Measurements from ENCODE around the gene CERK.

DNA sequence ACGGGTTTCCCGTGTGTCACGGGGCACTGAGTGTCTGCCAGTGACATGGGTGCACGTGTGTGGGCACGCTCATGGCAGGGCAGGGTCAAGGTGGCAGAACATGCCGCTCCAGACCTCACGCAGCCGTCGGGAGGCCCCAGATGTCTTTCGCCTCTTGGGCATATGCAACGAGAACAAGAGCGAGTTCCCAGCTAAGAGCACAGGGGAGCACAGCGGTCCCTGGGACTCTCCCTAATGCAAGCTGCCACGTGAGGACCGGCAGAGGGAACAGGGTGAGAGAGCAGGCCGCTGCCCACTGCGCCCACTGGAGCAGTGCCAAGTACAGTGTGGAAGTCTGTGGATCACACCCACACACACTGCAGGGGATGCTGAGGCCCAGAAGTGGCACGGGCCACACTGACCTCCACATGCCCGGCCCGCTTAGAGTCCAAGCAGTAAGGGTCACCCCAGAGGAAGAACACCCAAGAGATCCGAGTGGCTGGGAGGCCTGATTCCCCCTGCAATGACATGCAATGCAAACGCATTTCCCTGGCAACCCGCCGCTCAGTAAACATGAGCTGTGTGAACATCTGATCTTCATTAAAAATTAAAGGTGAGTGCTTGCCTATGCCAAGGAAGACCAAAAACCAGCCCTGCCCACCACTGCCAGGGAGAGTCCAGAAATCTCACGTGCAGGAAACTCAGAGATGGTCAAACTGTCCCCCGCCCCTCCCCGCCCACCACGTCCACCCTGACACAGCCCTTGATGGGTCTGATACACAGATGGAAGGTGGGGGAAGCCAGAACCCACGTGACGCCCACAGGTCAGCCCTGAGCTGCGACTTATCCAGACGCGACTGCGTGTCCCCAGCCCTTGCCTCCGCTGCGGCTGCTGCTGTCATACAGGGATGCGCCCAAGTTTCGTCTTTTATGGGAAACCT is 11.7 kb downstream of the CERK start:
- TF ChIP-seq EZH2 (IDR thresholded peaks at IDR 0.05; ENCODE audit: borderline replicate concordance, insufficient read depth, low read length, poor library complexity, severe bottlenecking) (no peak), MXI1 (conservative IDR thresholded peaks at IDR 0.05; ENCODE audit: poor library complexity, severe bottlenecking) (no peak), SMC3 (conservative IDR thresholded peaks at IDR 0.05; ENCODE audit: poor library complexity) (no peak), TAF1 (IDR thresholded peaks at IDR 0.05; ENCODE audit: low read depth) (no peak), POLR2AphosphoS5 (IDR thresholded peaks at IDR 0.05) (no peak), EP300 (conservative IDR thresholded peaks at IDR 0.05; ENCODE audit: poor library complexity, severe bottlenecking) (no peak), RAD21 (conservative IDR thresholded peaks at IDR 0.05) (no peak)
- TF ChIP-seq, protein P1, sequence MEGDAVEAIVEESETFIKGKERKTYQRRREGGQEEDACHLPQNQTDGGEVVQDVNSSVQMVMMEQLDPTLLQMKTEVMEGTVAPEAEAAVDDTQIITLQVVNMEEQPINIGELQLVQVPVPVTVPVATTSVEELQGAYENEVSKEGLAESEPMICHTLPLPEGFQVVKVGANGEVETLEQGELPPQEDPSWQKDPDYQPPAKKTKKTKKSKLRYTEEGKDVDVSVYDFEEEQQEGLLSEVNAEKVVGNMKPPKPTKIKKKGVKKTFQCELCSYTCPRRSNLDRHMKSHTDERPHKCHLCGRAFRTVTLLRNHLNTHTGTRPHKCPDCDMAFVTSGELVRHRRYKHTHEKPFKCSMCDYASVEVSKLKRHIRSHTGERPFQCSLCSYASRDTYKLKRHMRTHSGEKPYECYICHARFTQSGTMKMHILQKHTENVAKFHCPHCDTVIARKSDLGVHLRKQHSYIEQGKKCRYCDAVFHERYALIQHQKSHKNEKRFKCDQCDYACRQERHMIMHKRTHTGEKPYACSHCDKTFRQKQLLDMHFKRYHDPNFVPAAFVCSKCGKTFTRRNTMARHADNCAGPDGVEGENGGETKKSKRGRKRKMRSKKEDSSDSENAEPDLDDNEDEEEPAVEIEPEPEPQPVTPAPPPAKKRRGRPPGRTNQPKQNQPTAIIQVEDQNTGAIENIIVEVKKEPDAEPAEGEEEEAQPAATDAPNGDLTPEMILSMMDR (IDR thresholded peaks at IDR 0.05; ENCODE audit: poor library complexity, severe bottlenecking): no peak
- TF ChIP-seq, protein P2, sequence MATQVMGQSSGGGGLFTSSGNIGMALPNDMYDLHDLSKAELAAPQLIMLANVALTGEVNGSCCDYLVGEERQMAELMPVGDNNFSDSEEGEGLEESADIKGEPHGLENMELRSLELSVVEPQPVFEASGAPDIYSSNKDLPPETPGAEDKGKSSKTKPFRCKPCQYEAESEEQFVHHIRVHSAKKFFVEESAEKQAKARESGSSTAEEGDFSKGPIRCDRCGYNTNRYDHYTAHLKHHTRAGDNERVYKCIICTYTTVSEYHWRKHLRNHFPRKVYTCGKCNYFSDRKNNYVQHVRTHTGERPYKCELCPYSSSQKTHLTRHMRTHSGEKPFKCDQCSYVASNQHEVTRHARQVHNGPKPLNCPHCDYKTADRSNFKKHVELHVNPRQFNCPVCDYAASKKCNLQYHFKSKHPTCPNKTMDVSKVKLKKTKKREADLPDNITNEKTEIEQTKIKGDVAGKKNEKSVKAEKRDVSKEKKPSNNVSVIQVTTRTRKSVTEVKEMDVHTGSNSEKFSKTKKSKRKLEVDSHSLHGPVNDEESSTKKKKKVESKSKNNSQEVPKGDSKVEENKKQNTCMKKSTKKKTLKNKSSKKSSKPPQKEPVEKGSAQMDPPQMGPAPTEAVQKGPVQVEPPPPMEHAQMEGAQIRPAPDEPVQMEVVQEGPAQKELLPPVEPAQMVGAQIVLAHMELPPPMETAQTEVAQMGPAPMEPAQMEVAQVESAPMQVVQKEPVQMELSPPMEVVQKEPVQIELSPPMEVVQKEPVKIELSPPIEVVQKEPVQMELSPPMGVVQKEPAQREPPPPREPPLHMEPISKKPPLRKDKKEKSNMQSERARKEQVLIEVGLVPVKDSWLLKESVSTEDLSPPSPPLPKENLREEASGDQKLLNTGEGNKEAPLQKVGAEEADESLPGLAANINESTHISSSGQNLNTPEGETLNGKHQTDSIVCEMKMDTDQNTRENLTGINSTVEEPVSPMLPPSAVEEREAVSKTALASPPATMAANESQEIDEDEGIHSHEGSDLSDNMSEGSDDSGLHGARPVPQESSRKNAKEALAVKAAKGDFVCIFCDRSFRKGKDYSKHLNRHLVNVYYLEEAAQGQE (IDR thresholded peaks at IDR 0.05; ENCODE audit: borderline replicate concordance): no peak
